Suppressor macrophage (primary cell): ENCODE results near the gene GOLT1A.

Experiments used
- DNase-seq, 4 experiments: peaks; one replicate each; pipeline ENCODE4 v3.0.0-alpha.2; 2020 to 2022

The GOLT1A gene

GRCh38 chr1:204217648-204218000 is 3.8 kb upstream of the GOLT1A start:
- no peak for DNase-seq

GRCh38 chr1:204216880-204217647 is 3.3 kb upstream of the GOLT1A start:
- DNase-seq = no peak

GRCh38 chr1:204216236-204216635 is 2.4 kb upstream of the GOLT1A start:
- DNase-seq = no peak

- no peak for DNase-seq
These were observed 1.1 kb downstream of the GOLT1A start for GRCh38 chr1:204212715-204213114.

GRCh38 chr1:204211046-204211445 is 2.7 kb downstream of the GOLT1A start:
- no peak for DNase-seq

- DNase-seq = peak; percentile 54 to 82 (median 72)
These were observed 6.6 kb downstream of the GOLT1A start for GRCh38 chr1:204207136-204207616.

- DNase-seq = peak in 2 of 4 experiments; percentile 12 to 21
These were observed 7.7 kb downstream of the GOLT1A start for GRCh38 chr1:204206121-204206520.

GRCh38 chr1:204205486-204205885 is 8.3 kb downstream of the GOLT1A start:
- no peak for DNase-seq

GRCh38 chr1:204204944-204205343 is 8.8 kb downstream of the GOLT1A start:
- DNase-seq = no peak

- no peak for DNase-seq
These were observed 10.5 kb downstream of the GOLT1A start for GRCh38 chr1:204203206-204203767.

- DNase-seq = no peak
These were observed 11.3 kb downstream of the GOLT1A start for GRCh38 chr1:204202481-204202880.

- DNase-seq = no peak
These were observed 12.3 kb downstream of the GOLT1A start for GRCh38 chr1:204201348-204202040.

GRCh38 chr1:204199579-204199978 is 14.2 kb downstream of the GOLT1A start:
- DNase-seq = no peak

- no peak for DNase-seq
These were observed 15.1 kb downstream of the GOLT1A start for GRCh38 chr1:204198348-204199340.

GRCh38 chr1:204197068-204197467 is 16.7 kb downstream of the GOLT1A start:
- no peak for DNase-seq

- no peak for DNase-seq
These were observed 17.6 kb downstream of the GOLT1A start, which contains the start of gene KISS1 for GRCh38 chr1:204196068-204196795. KISS1 (minus strand) TSS chr1:204196491; CDS start chr1:204192876, 3,615 bp downstream.

GRCh38 chr1:204194771-204195170 is 19.0 kb downstream of the GOLT1A start:
- DNase-seq = no peak

- no peak for DNase-seq
These were observed 19.7 kb downstream of the GOLT1A start for GRCh38 chr1:204194080-204194479.

GRCh38 chr1:204192589-204193352 is 21.0 kb downstream of the GOLT1A start:
- DNase-seq = no peak

- no peak for DNase-seq
These were observed 21.7 kb downstream of the GOLT1A start for GRCh38 chr1:204192046-204192445.

- DNase-seq = no peak
These were observed 22.3 kb downstream of the GOLT1A start for GRCh38 chr1:204191456-204191855.
